AG10803 (cell line): Measurements from ENCODE around the gene RNF115.
"Not testable (repeated sequence)": the region's sequence is repeated elsewhere in the genome, so short reads cannot be mapped to it uniquely, and the experiment has no call there.

ENCODE experiments used
- DNase-seq: peaks from one replicate; pipeline ENCODE4 v3.0.0; 2010; ENCODE audit warnings: low read depth
- H3K4me3 ChIP-seq: 2 replicates; pipeline ENCODE4 v1.5.1; 2011; ENCODE audit warnings: mild to moderate bottlenecking, low read length, control low read depth
- TF ChIP-seq, protein P1 (sequence below): conservative IDR thresholded peaks from 2 replicates; pipeline ENCODE4 v1.5.1; 2011; ENCODE audit warnings: mild to moderate bottlenecking, low read length, control low read depth, inconsistent platforms

Gene RNF115

DNA sequence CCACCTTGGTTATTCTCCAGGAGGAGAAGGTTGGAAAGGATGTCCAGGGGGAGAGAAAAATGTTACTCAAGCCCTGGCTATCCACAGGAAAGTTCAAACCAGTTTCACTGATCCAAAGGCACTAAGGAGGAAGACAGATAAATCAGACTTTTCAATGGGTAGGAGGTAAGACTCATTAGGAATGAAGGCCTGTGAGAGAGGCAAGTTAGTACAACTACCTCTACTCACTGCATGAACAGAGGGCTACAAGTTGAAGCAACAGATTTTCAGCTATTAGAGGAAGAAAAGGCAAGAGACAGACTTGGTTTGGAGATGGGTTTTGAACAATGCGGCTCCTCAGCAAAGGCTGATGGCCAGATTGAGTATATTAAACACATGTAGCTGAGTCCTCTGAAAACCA is 87.7 kb downstream of the RNF115 start:
- H3K4me3 ChIP-seq, result no peak overlapping the region
- DNase-seq, result no peak
- TF ChIP-seq, protein P1, sequence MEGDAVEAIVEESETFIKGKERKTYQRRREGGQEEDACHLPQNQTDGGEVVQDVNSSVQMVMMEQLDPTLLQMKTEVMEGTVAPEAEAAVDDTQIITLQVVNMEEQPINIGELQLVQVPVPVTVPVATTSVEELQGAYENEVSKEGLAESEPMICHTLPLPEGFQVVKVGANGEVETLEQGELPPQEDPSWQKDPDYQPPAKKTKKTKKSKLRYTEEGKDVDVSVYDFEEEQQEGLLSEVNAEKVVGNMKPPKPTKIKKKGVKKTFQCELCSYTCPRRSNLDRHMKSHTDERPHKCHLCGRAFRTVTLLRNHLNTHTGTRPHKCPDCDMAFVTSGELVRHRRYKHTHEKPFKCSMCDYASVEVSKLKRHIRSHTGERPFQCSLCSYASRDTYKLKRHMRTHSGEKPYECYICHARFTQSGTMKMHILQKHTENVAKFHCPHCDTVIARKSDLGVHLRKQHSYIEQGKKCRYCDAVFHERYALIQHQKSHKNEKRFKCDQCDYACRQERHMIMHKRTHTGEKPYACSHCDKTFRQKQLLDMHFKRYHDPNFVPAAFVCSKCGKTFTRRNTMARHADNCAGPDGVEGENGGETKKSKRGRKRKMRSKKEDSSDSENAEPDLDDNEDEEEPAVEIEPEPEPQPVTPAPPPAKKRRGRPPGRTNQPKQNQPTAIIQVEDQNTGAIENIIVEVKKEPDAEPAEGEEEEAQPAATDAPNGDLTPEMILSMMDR, result no peak

DNA sequence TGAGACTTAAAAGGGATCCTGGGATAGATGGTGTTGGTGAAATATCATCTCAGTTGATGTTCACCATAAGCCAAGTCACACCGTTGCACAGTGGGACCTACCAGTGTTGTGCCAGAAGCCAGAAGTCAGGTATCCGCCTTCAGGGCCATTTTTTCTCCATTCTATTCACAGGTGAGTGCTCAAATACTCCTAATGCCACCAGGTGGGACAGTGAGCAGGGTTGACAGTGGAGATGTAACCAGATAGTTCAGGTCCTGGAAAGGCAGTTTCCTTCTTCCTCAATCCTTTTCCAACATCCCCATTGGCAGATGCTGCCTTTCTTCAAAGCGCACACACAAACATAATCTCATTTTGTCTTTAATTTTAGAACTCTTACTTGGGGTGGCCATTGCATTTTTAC is 93.0 kb downstream of the RNF115 start:
- TF ChIP-seq, protein P1, result no peak
- no peak overlapping the region for H3K4me3 ChIP-seq
- no peak for DNase-seq

DNA sequence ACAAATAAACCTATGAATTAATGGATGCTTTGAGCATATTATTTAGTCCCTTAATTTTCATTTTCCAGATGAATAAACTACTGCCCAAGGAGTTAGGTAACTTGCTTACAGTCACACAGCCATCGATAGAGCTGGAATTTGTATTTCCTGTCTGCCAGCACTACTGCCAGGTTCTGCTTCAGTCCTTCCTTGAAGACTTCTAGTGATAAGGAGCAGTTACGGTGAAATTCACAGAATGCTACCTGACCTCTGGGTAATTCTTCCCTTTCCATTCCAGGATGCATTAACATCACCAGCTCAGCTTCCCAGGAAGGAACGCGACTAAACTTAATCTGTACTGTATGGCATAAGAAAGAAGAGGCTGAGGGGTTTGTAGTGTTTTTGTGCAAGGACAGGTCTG is 93.4 kb downstream of the RNF115 start:
- DNase-seq, result no peak
- TF ChIP-seq, protein P1, result no peak
- H3K4me3 ChIP-seq, result no peak overlapping the region

DNA sequence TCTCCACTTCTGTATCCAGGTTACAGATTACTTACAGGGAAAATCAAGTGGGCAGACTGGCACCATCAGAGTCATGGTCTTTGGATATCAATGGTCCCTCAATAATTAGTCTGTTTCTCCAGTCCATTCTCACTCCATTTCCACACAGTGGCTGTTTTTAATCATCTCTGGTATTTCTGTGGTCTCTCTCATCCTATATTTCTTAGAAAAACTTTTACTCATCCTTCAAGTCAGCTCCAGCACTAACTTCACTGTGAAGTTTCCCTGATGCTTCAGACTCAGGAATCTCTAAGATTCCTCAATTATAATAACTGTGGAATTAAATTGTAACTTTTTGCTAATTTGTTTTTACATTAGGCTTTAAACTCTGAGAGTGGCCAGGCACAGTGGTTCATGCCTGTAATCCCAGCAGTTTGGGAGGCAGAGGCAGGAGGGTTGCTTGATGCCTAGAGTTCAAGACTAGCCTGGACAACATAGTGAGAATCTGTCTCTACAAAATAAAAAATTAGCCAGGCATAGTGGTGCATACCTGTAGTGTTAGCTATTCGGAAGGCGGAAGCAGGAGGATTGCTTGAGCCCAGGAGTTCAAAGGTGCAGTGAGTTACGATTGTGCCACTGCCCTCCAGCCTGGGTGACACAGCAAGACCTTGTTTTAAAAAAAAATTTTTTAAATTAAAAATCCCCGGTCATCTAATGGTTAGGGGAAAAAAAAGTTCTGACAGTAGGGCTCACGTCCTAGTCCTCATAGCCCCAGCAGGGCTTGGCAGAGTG is 94.0 kb downstream of the RNF115 start:
- peak; percentile 64 for DNase-seq

DNA sequence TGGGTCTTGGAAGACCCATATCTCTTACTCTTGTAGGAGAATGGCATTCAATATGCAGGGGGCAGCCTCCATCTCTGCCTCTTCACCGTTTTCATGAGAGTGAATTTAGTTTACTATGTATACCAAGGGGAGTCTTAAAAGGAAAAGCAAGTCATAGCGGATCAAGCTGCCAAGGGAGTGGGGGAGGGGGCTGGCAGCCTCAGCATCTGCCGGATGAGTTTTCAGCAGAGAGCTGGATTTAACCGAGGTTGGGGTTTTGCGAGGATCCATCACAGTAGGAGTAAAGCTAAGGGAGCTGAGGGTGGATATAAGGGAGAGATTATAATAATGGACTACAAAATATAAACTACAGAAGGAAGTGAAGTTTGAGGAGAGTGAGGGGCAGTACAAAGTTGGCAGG is 94.7 kb downstream of the RNF115 start:
- DNase-seq, result peak; percentile 26
- TF ChIP-seq, protein P1, result no peak

More for the DNA sequence above, 94.0 kb downstream of the RNF115 start:
- H3K4me3 ChIP-seq, result no peak overlapping the region
- TF ChIP-seq, protein P1, result no peak

DNA sequence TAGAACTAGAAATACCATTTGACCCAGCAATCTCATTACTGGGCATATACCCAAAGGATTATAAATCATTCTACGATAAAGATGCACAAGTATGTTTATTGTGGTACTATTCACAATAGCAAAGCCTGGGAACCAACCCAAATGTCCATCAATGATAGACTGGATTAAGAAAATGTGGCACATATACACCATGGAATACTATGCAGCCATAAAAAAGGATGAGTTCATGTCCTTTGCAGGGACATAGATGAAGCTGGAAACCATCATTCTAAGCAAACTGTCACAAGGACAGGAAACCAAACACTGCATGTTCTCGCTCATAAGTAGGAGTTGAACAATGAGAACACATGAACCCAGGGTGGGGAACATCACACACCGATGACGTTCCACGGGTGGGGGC is 97.7 kb downstream of the RNF115 start:
- not testable (repeated sequence) for DNase-seq, H3K4me3 ChIP-seq

More for the DNA sequence above, 94.7 kb downstream of the RNF115 start:
- H3K4me3 ChIP-seq, result no peak overlapping the region

DNA sequence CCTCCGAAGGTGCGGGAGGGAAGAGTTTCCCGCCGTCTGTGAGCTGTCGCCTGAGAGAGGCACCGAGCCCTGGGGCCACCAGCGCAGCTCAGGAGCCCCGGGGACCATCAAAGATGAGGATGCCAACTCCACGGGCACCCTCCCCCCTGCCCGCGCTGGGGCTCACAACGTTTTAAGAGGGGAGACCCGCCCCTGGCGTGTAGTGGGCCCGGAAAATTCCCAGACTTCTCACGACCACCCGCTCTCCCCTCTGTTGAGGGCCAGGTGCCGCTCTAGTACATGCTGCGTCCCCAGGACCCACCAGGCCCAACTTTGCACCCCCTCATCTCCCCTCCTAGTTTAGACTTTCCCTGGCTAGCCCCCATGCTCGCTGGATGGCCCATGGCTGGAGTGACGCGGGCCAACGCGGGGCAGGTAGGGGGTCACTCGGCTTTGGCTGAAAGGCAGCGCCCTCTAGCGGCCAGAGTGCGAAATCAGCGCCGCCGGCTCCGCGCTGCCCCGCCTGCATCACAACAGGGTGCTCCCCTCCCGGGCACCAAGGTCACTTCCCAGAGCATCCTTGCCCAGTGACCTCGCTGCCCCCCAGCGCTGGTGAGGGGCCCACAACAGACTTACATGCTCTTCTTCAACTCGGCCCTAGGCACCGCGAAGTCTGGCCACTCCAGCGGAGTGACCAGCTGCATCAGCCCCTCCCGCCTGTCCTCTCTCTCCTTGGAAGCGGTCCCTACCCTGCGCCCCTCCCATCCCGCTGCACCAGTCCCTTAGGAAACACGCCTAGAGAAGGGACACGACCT is 102.8 kb downstream of the RNF115 start:
- peak; percentile 54 for DNase-seq
- peak overlapping the region; percentile 59 for H3K4me3 ChIP-seq
- TF ChIP-seq, protein P1, result peak; percentile 74
